GM23338 (cell line): ENCODE data around the gene EXOC1L. TPM values are rescaled to one million over a fixed set of nuclear protein-coding genes. Genes with fewer than 3 reads are reported as not detected.

Experiments used
- ATAC-seq: fragments of 200-7000 bp; cut with Tn5 transposase; 3 replicates; pipeline ENCODE4 v1.9.1; 2020
- DNase-seq: peaks from one replicate; pipeline ENCODE4 v3.0.0-alpha.2; 2015; ENCODE audit warnings: low spot score
- H2AFZ ChIP-seq: fragments of 200-600 bp; sonication (generic); 2 replicates; pipeline ENCODE4 v1.8.0; 2016; ENCODE audit warnings: antibody characterized with exemption, mild to moderate bottlenecking, moderate library complexity
- H3F3A ChIP-seq: fragments of 200-600 bp; sonication (generic); replicated peaks from 2 replicates; pipeline ENCODE4 v1.8.0; 2017; ENCODE audit warnings: antibody characterized with exemption, mixed run types, low read depth
- H3K27ac ChIP-seq: fragments of 200-600 bp; sonication (generic); 2 replicates; pipeline ENCODE4 v1.6.1; 2016; ENCODE audit warnings: low read depth
- H3K27me3 ChIP-seq: fragments of 200-600 bp; sonication (generic); 2 replicates; pipeline ENCODE4 v1.8.0; 2016; ENCODE audit warnings: mild to moderate bottlenecking, mixed run types, moderate library complexity; ENCODE audit not compliant: insufficient read depth
- H3K36me3 ChIP-seq: fragments of 200-600 bp; sonication (generic); 2 replicates; pipeline ENCODE4 v1.8.0; 2016; ENCODE audit warnings: mild to moderate bottlenecking; ENCODE audit not compliant: insufficient read depth
- H3K4me1 ChIP-seq: fragments of 200-600 bp; sonication (generic); 2 replicates; pipeline ENCODE4 v1.8.0; 2016; ENCODE audit warnings: mild to moderate bottlenecking, moderate library complexity; ENCODE audit not compliant: insufficient read depth
- H3K4me2 ChIP-seq: fragments of 200-600 bp; sonication (generic); 2 replicates; pipeline ENCODE4 v1.7.1; 2017; ENCODE audit warnings: mixed run types
- H3K4me3 ChIP-seq: fragments of 200-600 bp; sonication (generic); 2 replicates; pipeline ENCODE4 v1.6.1; 2016; ENCODE audit warnings: mixed run types
- H3K79me2 ChIP-seq: fragments of 200-600 bp; sonication (generic); replicated peaks from 2 replicates; pipeline ENCODE4 v1.8.0; 2017; ENCODE audit warnings: mild to moderate bottlenecking; ENCODE audit not compliant: insufficient read depth
- H3K9me2 ChIP-seq: fragments of 200-600 bp; sonication (generic); 2 replicates; pipeline ENCODE4 v1.8.0; 2017; ENCODE audit not compliant: insufficient read depth
- H4K20me1 ChIP-seq: fragments of 200-600 bp; sonication (generic); replicated peaks from 2 replicates; pipeline ENCODE4 v1.8.0; 2017; ENCODE audit warnings: mild to moderate bottlenecking; ENCODE audit not compliant: insufficient read depth
- H3K27ac Mint-ChIP-seq: 2 replicates; pipeline ENCODE4 v1.8.0; 2020; ENCODE audit warnings: inconsistent platforms, mild to moderate bottlenecking, moderate library complexity, mixed read lengths
- H3K27me3 Mint-ChIP-seq: 3 replicates; pipeline ENCODE4 v1.8.0; 2022; ENCODE audit warnings: low read depth, mild to moderate bottlenecking, moderate library complexity, mixed read lengths, inconsistent platforms; ENCODE audit not compliant: insufficient read depth, poor library complexity
- H3K36me3 Mint-ChIP-seq: 3 replicates; pipeline ENCODE4 v1.8.0; 2021; ENCODE audit warnings: low read depth, mild to moderate bottlenecking, inconsistent platforms, moderate library complexity, mixed read lengths
- H3K4me1 Mint-ChIP-seq: 3 replicates; pipeline ENCODE4 v1.8.0; 2020; ENCODE audit warnings: mild to moderate bottlenecking, inconsistent platforms, mixed read lengths
- H3K4me3 Mint-ChIP-seq: 3 replicates; pipeline ENCODE4 v1.8.0; 2021; ENCODE audit warnings: moderate library complexity, mild to moderate bottlenecking, inconsistent platforms, mixed read lengths
- H3K9me3 Mint-ChIP-seq: 3 replicates; pipeline ENCODE4 v1.8.0; 2020; ENCODE audit warnings: moderate library complexity, mild to moderate bottlenecking, inconsistent platforms, mixed read lengths
- CREB1 ChIP-seq: fragments of 250-450 bp; sonication (Bioruptor Pico); IDR thresholded peaks from 2 replicates; pipeline ENCODE4 v1.5.0; 2020; ENCODE audit warnings: low read depth, mild to moderate bottlenecking, moderate library complexity
- EZH2 ChIP-seq: fragments of 200-600 bp; sonication (generic); IDR thresholded peaks from one replicate; pipeline ENCODE4 v1.8.0; 2017; ENCODE audit warnings: antibody characterized with exemption, mild to moderate bottlenecking, low read depth; ENCODE audit not compliant: unreplicated experiment
- EZH2phosphoT487 ChIP-seq: fragments of 200-600 bp; sonication (generic); IDR thresholded peaks from one replicate; pipeline ENCODE4 v1.8.1; 2018; ENCODE audit warnings: antibody characterized with exemption; ENCODE audit not compliant: unreplicated experiment
- JUNB ChIP-seq: IDR thresholded peaks from one replicate; pipeline ENCODE4 v1.6.1; 2016; ENCODE audit warnings: antibody characterized with exemption; ENCODE audit not compliant: unreplicated experiment
- NANOG ChIP-seq: IDR thresholded peaks from 2 replicates; pipeline ENCODE4 v1.6.1; 2016; ENCODE audit warnings: antibody characterized with exemption, borderline replicate concordance
- STAT1 ChIP-seq: IDR thresholded peaks from one replicate; pipeline ENCODE4 v1.6.1; 2016; ENCODE audit warnings: antibody characterized with exemption; ENCODE audit not compliant: unreplicated experiment
- ZNF114 ChIP-seq: fragments of 250-450 bp; sonication (Bioruptor Pico); IDR thresholded peaks from 2 replicates; pipeline ENCODE4 v1.5.0; 2020; ENCODE audit warnings: mild to moderate bottlenecking, moderate library complexity
- ZNF331 ChIP-seq: fragments of 250-450 bp; sonication (Bioruptor Pico); IDR thresholded peaks from 2 replicates; pipeline ENCODE4 v1.5.0; 2020; ENCODE audit warnings: low read depth, mild to moderate bottlenecking, moderate library complexity
- polyA plus RNA-seq: library from polyadenylated mRNA; unstranded; fragments of >200 nt; fragmentation: Nextera tagmentation; extraction: Ambion mirVana; gene quantifications from 2 replicates; pipeline ENCODE4 v1.2.1, GENCODE V29; 2016
- total RNA-seq: library from RNA; depleted of rRNA; stranded (reverse); fragments of >200 nt; shearing (Covaris generic); gene quantifications from 2 replicates; pipeline ENCODE4 v1.2.3, GENCODE V29; 2014
- TF ChIP-seq, protein P1 (sequence below): IDR thresholded peaks from 2 replicates; pipeline ENCODE4 v1.6.1; 2016; ENCODE audit warnings: antibody characterized with exemption
- TF ChIP-seq, protein P2 (sequence below): IDR thresholded peaks from one replicate; pipeline ENCODE4 v1.6.1; 2018; ENCODE audit warnings: antibody characterized with exemption; ENCODE audit not compliant: unreplicated experiment
- TF ChIP-seq, protein P3 (sequence below): fragments of 250-450 bp; sonication (Bioruptor Pico); IDR thresholded peaks from 2 replicates; pipeline ENCODE4 v1.5.0; 2020; ENCODE audit warnings: mild to moderate bottlenecking, moderate library complexity
- TF ChIP-seq, protein P4 (sequence below), 2 experiments: fragments of 200-600 bp in 1 of 2; sonication (generic) in 1 of 2; conservative IDR thresholded peaks; 2 replicates each; pipeline versions ENCODE4 v1.5.1 to v1.6.1; 2016 to 2017; ENCODE audit warnings: antibody characterized with exemption in 2 of 2, low read depth in 2 of 2, mild to moderate bottlenecking in 2 of 2, moderate library complexity in 1 of 2

EXOC1L gene
- total and polyA plus RNA-seq, 2 experiments from 2014 or later, result not detected

DNA sequence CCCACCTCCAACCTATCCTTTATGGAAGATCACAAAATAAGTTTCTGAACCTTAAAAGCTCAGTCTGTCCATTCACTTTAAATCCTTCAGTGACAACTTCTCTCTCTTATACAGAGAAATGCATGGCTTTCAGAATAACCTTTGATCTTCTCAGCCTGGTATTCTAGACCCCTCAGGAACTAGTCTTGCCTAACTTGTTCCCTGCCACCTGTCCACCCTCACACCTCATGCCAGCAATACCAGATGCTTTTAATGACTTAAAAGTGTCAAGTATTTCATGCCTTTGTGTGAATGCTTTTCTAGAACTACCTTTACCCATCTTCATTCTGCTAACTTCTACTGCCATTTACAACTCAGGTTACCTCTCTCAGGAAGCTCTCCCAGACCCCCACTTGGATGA is 7.4 kb downstream of the EXOC1L start:
- peaks cover 2% of the 10 kb centered on the region for H3K27me3 Mint-ChIP-seq
- H3K4me1 Mint-ChIP-seq, result no peaks in the 10 kb centered on the region

More for the DNA sequence above, 7.4 kb downstream of the EXOC1L start:
- no peaks in the 10 kb centered on the region for H3K4me1 ChIP-seq
- Mint-ChIP-seq H3K36me3 (no peaks in the 10 kb centered on the region), H3K27ac (no peak overlapping the region), H3K9me3 (no peaks in the 10 kb centered on the region), H3K4me3 (no peak overlapping the region)
- H2AFZ ChIP-seq, result no peak overlapping the region
- H3K36me3 ChIP-seq, result no peaks in the 10 kb centered on the region
- no peaks in the 10 kb centered on the region for H4K20me1 ChIP-seq
- no peak overlapping the region for H3K4me3 ChIP-seq
- H3K79me2 ChIP-seq, result no peaks in the 10 kb centered on the region
- no peaks in the 10 kb centered on the region for H3K27me3 ChIP-seq
- H3K27ac ChIP-seq, result no peak overlapping the region
- ATAC-seq (no peak), DNase-seq (no peak)
- H3K4me2 ChIP-seq, result no peak overlapping the region
- no peaks in the 10 kb centered on the region for H3F3A ChIP-seq
- 0 out of 2 replicates have a peak, but pooled peaks cover 5% of the 10 kb centered on the region for H3K9me2 ChIP-seq
- no peak for TF ChIP-seq ZNF331 (CRISPR knock-in tag)
- no peak for TF ChIP-seq EZH2
- no peak for TF ChIP-seq CREB1 (CRISPR knock-in tag)
- TF ChIP-seq, protein P1, sequence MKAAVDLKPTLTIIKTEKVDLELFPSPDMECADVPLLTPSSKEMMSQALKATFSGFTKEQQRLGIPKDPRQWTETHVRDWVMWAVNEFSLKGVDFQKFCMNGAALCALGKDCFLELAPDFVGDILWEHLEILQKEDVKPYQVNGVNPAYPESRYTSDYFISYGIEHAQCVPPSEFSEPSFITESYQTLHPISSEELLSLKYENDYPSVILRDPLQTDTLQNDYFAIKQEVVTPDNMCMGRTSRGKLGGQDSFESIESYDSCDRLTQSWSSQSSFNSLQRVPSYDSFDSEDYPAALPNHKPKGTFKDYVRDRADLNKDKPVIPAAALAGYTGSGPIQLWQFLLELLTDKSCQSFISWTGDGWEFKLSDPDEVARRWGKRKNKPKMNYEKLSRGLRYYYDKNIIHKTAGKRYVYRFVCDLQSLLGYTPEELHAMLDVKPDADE, result no peak
- TF ChIP-seq ZNF114, result no peak
- TF ChIP-seq, protein P2, sequence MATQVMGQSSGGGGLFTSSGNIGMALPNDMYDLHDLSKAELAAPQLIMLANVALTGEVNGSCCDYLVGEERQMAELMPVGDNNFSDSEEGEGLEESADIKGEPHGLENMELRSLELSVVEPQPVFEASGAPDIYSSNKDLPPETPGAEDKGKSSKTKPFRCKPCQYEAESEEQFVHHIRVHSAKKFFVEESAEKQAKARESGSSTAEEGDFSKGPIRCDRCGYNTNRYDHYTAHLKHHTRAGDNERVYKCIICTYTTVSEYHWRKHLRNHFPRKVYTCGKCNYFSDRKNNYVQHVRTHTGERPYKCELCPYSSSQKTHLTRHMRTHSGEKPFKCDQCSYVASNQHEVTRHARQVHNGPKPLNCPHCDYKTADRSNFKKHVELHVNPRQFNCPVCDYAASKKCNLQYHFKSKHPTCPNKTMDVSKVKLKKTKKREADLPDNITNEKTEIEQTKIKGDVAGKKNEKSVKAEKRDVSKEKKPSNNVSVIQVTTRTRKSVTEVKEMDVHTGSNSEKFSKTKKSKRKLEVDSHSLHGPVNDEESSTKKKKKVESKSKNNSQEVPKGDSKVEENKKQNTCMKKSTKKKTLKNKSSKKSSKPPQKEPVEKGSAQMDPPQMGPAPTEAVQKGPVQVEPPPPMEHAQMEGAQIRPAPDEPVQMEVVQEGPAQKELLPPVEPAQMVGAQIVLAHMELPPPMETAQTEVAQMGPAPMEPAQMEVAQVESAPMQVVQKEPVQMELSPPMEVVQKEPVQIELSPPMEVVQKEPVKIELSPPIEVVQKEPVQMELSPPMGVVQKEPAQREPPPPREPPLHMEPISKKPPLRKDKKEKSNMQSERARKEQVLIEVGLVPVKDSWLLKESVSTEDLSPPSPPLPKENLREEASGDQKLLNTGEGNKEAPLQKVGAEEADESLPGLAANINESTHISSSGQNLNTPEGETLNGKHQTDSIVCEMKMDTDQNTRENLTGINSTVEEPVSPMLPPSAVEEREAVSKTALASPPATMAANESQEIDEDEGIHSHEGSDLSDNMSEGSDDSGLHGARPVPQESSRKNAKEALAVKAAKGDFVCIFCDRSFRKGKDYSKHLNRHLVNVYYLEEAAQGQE, result no peak
- TF ChIP-seq NANOG, result no peak
- TF ChIP-seq, protein P3, sequence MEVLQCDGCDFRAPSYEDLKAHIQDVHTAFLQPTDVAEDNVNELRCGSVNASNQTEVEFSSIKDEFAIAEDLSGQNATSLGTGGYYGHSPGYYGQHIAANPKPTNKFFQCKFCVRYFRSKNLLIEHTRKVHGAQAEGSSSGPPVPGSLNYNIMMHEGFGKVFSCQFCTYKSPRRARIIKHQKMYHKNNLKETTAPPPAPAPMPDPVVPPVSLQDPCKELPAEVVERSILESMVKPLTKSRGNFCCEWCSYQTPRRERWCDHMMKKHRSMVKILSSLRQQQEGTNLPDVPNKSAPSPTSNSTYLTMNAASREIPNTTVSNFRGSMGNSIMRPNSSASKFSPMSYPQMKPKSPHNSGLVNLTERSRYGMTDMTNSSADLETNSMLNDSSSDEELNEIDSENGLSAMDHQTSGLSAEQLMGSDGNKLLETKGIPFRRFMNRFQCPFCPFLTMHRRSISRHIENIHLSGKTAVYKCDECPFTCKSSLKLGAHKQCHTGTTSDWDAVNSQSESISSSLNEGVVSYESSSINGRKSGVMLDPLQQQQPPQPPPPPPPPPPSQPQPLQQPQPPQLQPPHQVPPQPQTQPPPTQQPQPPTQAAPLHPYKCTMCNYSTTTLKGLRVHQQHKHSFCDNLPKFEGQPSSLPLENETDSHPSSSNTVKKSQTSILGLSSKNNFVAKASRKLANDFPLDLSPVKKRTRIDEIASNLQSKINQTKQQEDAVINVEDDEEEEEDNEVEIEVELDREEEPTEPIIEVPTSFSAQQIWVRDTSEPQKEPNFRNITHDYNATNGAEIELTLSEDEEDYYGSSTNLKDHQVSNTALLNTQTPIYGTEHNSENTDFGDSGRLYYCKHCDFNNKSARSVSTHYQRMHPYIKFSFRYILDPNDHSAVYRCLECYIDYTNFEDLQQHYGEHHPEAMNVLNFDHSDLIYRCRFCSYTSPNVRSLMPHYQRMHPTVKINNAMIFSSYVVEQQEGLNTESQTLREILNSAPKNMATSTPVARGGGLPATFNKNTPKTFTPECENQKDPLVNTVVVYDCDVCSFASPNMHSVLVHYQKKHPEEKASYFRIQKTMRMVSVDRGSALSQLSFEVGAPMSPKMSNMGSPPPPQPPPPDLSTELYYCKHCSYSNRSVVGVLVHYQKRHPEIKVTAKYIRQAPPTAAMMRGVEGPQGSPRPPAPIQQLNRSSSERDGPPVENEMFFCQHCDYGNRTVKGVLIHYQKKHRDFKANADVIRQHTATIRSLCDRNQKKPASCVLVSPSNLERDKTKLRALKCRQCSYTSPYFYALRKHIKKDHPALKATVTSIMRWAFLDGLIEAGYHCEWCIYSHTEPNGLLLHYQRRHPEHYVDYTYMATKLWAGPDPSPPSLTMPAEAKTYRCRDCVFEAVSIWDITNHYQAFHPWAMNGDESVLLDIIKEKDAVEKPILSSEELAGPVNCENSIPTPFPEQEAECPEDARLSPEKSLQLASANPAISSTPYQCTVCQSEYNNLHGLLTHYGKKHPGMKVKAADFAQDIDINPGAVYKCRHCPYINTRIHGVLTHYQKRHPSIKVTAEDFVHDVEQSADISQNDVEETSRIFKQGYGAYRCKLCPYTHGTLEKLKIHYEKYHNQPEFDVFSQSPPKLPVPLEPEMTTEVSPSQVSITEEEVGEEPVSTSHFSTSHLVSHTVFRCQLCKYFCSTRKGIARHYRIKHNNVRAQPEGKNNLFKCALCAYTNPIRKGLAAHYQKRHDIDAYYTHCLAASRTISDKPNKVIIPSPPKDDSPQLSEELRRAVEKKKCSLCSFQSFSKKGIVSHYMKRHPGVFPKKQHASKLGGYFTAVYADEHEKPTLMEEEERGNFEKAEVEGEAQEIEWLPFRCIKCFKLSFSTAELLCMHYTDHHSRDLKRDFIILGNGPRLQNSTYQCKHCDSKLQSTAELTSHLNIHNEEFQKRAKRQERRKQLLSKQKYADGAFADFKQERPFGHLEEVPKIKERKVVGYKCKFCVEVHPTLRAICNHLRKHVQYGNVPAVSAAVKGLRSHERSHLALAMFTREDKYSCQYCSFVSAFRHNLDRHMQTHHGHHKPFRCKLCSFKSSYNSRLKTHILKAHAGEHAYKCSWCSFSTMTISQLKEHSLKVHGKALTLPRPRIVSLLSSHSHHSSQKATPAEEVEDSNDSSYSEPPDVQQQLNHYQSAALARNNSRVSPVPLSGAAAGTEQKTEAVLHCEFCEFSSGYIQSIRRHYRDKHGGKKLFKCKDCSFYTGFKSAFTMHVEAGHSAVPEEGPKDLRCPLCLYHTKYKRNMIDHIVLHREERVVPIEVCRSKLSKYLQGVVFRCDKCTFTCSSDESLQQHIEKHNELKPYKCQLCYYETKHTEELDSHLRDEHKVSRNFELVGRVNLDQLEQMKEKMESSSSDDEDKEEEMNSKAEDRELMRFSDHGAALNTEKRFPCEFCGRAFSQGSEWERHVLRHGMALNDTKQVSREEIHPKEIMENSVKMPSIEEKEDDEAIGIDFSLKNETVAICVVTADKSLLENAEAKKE (CRISPR knock-in tag), result no peak
- TF ChIP-seq EZH2phosphoT487, result no peak
- TF ChIP-seq, protein P4, sequence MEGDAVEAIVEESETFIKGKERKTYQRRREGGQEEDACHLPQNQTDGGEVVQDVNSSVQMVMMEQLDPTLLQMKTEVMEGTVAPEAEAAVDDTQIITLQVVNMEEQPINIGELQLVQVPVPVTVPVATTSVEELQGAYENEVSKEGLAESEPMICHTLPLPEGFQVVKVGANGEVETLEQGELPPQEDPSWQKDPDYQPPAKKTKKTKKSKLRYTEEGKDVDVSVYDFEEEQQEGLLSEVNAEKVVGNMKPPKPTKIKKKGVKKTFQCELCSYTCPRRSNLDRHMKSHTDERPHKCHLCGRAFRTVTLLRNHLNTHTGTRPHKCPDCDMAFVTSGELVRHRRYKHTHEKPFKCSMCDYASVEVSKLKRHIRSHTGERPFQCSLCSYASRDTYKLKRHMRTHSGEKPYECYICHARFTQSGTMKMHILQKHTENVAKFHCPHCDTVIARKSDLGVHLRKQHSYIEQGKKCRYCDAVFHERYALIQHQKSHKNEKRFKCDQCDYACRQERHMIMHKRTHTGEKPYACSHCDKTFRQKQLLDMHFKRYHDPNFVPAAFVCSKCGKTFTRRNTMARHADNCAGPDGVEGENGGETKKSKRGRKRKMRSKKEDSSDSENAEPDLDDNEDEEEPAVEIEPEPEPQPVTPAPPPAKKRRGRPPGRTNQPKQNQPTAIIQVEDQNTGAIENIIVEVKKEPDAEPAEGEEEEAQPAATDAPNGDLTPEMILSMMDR (conservative IDR thresholded peaks at IDR 0.05; ENCODE audit: low read depth in 2 of 2), result no peak
- no peak for TF ChIP-seq JUNB
- no peak for TF ChIP-seq STAT1
